Rectal smooth muscle tissue (tissue), 1 donor: Measurements from ENCODE around the gene VIL1.

ENCODE experiments used
- H3K27ac ChIP-seq: one replicate; pipeline ENCODE4 v1.7.0; 2013; ENCODE audit warnings: low read depth, low read length, inconsistent platforms
- H3K27me3 ChIP-seq: one replicate; pipeline ENCODE4 v1.7.0; 2013; ENCODE audit warnings: low read length; ENCODE audit not compliant: control insufficient read depth, insufficient read depth
- H3K36me3 ChIP-seq: one replicate; pipeline ENCODE4 v1.7.0; 2013; ENCODE audit warnings: low read length; ENCODE audit not compliant: control insufficient read depth, insufficient read depth
- H3K4me1 ChIP-seq: one replicate; pipeline ENCODE4 v1.7.0; 2013; ENCODE audit warnings: low read length; ENCODE audit not compliant: control insufficient read depth, insufficient read depth
- H3K4me3 ChIP-seq: one replicate; pipeline ENCODE4 v1.7.0; 2013; ENCODE audit warnings: low read length
- H3K9ac ChIP-seq: one replicate; pipeline ENCODE4 v1.7.0; 2013; ENCODE audit warnings: low read length

Gene VIL1

DNA sequence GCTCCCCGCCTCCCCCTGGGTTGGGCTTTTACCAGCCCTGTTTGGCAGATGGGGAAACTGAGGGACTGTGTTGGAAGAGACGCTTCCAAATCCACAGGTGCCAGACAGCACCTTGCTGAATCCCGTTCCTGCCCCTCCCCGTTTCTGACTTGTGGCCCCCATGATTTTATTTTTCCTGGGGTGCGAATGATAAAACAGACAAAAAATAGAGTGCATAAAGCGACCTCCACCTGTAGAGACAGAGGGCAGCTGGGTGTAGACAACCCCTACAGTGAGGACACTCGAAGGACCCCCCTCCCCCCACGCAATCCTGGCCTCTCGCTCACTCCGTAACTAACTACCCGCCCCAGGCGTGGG, 21.5 kb upstream of the VIL1 start:
- H3K27me3 ChIP-seq, result no peaks in the 10 kb centered on the region
- peaks cover 19% of the 10 kb centered on the region for H3K4me1 ChIP-seq
- peak overlapping the region; percentile 100 for H3K27ac ChIP-seq
- H3K36me3 ChIP-seq, result peaks cover 7% of the 10 kb centered on the region
- peak overlapping the region; percentile 81 for H3K4me3 ChIP-seq
- H3K9ac ChIP-seq, result peak overlapping the region; percentile 73

DNA sequence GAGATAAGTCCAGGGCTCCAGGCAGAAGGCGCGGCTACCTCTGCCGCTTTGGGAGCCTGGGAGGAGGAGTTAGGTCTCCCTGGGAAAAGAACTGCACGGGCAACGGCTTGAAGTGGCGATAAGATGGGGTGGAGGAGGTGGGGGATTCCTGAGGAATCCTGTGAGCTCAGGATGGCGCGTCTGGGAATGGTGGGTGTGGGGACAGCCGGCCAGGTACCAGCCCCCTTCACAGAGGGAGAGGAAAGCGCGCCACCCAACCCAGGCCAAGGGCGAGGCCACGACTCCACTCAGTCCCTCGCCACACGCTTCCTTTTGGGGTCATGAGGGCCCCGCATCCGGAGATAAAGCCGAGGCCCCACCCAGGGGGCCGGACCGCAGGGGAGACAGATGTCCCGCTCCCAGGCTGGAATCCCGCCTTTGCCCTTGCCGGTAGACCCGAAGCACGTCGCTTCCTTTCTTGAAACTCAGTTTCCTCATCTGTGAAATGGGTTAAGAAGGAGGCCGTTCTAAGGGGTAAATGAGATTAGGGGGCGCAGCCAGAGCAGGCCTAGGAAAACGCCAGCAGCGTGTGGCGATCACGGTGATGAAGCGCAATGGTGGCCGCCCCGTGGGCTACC, 21.0 kb upstream of the VIL1 start:
- peak overlapping the region; percentile 81 for H3K4me3 ChIP-seq
- H3K9ac ChIP-seq, result peak overlapping the region; percentile 73
- H3K27me3 ChIP-seq, result no peaks in the 10 kb centered on the region
- peaks cover 19% of the 10 kb centered on the region for H3K4me1 ChIP-seq
- peaks cover 10% of the 10 kb centered on the region for H3K36me3 ChIP-seq
- peak overlapping the region; percentile 100 for H3K27ac ChIP-seq

DNA sequence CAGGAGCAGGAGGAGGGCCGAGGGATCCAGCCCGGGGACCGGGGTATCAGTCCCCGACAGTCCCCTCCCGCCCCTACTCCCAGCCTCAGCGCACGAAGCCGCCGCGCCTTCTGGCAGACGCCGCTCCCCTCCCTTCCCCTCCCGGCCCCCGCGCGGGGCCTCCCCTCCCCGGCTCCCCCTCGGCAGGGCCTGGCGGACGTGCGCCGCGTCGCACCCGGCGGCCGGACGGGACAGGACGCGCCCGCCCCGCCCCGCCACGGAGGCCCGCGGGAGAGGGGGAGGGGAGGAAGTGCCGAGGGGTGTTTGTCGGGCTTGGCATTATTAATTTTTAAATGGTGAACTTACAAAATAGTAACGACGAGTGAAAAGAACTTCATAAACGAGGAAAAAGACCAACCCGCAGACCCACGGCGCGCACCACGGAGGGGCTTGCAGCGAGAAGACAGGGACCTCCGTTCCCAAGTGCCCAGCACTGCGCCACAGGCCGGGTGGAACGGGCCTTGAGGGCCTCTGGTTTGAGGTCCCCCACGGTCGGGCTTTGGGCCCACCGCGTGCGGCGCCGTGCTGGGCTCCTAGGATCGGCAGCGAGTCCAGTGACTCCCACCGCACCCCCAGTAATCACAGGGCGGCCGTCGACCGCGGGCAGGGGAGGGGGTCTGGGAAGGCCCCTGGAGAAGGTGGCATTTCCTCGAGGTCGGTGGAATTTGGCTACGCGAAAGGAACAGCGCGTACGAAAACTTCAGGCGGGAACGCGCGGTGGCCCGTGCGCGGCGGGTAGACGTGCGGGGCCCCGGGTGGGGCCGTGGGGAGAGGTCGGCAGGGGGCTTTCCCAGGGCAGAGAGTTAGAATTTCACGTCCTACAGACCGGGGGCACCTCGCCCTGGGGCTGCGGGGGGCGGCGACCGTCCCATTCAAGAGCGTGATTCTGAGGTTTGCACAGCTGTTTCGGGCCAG, 20.2 kb upstream of the VIL1 start:
- Histone ChIP-seq H3K4me3 (peak overlapping the region; percentile 95), H3K4me1 (peaks cover 19% of the 10 kb centered on the region), H3K27ac (peak overlapping the region; percentile 100), H3K27me3 (no peaks in the 10 kb centered on the region), H3K36me3 (peaks cover 15% of the 10 kb centered on the region), H3K9ac (peak overlapping the region; percentile 86)

DNA sequence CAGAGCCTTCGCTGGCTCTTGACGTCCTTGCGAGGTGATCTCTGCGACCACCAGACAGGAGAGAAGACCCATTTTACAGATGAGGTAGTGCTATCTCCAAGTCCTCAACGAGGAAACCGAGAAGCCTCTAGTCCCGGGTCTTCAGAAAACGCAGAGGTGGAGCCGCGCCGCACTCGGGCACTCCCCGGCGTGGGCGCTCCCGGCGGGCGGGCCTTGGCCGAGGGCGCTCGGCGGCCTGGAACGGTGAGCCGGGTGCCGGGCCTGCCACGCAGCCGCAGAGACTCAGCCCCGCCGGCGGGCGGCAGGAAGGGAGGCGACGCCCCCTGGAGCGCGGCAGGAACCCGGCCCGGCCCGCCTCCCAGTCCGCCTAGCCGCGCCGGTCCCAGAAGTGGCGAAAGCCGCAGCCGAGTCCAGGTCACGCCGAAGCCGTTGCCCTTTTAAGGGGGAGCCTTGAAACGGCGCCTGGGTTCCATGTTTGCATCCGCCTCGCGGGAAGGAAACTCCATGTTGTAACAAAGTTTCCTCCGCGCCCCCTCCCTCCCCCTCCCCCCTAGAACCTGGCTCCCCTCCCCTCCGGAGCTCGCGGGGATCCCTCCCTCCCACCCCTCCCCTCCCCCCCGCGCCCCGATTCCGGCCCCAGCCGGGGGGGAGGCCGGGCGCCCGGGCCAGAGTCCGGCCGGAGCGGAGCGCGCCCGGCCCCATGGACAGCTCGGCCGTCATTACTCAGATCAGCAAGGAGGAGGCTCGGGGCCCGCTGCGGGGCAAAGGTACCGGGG, 19.3 kb upstream of the VIL1 start, which contains the start of gene CTDSP1:
Gene CTDSP1 (plus strand): TSS at position 478 of the 776 bp plus-strand sequence. CDS start 223 bp downstream, at position 701.
- Histone ChIP-seq H3K4me3 (peak within 1 kb of the TSS; percentile 95), H3K27ac (peak within 1 kb of the TSS; percentile 100), H3K27me3 (no peaks in the 10 kb centered on the region), H3K36me3 (peaks cover 22% of the 10 kb centered on the region), H3K4me1 (peaks cover 19% of the 10 kb centered on the region), H3K9ac (peak within 1 kb of the TSS; percentile 86)

DNA sequence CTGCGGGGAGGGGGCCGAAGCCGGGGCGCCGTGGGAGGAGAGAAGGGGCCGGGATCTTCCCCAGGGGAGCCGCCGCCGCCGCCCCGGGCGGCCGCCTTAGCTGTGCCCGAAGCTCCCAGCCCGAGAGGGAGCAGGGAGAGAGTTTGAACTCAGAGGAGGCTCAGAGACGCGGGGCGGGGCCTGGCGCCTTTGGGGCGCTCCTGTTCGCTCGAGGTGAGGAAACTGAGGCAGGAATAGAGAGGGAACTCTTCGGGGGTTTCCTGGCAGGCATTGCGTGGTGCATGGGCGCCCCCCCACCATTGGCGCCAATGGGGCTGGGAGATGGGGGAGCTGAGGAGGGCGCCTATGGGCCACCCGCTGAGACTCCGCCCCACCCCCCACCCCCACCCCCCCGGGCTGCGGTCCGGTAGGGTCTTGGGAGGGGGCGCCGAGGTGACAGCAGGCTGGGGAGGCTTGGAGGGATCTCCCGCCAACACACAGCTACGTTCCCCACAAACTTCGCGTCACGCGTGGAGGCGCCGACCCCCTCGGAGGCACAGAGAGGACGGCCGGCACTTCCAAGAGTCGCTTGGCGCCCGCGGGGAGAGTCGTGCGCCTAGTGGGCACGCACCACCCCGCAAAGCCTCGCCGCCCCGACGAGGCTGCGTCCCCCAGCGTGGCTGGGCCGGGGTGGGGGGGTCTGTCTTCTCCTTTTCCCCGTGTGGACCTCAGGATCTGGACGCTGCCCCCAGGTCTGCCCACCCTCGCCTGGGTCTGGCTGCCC, 18.6 kb upstream of the VIL1 start:
- Histone ChIP-seq H3K9ac (peak overlapping the region; percentile 73), H3K4me1 (peaks cover 19% of the 10 kb centered on the region), H3K4me3 (peak overlapping the region; percentile 86), H3K27me3 (no peaks in the 10 kb centered on the region), H3K27ac (peak overlapping the region; percentile 100), H3K36me3 (peaks cover 22% of the 10 kb centered on the region)

DNA sequence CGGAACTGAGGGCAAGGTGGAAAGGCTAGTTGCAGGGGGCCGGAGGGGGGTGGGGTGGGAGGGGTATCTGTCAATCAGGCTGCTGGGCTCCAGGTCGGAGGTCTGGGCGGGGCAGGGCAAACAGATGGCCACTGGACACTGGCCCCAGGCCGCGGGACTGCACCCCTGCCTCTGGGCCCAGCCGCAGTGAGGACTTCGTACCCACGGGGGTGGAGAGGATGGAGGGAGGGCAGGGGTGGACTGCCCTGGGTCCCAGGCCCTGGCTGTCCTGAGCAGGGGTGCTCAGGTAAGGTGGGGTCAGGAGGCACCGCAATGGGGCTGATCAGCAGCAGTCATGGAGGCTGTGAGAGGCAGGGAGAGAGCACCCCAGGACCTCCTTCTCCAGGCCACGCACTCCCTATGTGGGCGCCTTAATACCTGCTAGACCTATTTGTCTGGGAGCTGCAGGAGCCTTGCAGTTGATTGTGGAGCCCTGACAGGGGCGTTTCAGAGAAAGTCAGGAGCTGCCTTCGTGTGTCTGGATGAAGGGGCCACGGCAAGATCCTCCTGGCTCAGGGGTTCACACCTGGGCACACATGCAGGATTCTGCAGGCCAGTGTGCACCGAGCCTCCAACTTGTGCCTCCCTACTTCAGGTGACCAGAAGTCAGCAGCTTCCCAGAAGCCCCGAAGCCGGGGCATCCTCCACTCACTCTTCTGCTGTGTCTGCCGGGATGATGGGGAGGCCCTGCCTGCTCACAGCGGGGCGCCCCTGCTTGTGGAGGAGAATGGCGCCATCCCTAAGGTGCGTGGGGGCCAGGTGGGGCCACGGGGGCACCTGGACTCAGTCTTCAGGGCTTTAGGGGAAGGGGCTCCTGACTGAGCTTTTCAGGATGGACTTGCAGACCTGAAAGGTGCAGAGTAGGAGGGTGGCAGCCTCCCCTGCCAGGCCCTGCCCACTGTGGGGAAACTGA, 17.7 kb upstream of the VIL1 start:
- H3K27me3 ChIP-seq, result no peaks in the 10 kb centered on the region
- peak overlapping the region; percentile 86 for H3K4me3 ChIP-seq
- peaks cover 22% of the 10 kb centered on the region for H3K36me3 ChIP-seq
- H3K9ac ChIP-seq, result peak overlapping the region; percentile 51
- H3K27ac ChIP-seq, result peak overlapping the region; percentile 100
- H3K4me1 ChIP-seq, result peaks cover 24% of the 10 kb centered on the region

DNA sequence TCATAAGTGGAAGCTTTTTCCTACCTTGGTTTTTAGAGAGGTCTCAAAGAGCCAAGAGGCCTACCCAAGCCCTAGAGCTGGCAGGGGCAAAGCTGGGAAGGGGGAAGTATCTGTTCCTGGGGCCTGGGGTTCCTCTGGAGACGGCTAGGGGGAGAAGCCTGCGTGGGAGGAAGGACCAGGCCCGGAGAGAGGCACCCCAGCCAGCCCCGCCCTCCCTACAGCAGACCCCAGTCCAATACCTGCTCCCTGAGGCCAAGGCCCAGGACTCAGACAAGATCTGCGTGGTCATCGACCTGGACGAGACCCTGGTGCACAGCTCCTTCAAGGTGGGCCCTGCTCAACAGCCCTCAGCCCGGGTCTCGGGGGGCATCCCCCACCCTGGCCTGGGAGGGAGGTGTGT, 17.0 kb upstream of the VIL1 start:
- H3K36me3 ChIP-seq, result peaks cover 22% of the 10 kb centered on the region
- no peak overlapping the region for H3K9ac ChIP-seq

DNA sequence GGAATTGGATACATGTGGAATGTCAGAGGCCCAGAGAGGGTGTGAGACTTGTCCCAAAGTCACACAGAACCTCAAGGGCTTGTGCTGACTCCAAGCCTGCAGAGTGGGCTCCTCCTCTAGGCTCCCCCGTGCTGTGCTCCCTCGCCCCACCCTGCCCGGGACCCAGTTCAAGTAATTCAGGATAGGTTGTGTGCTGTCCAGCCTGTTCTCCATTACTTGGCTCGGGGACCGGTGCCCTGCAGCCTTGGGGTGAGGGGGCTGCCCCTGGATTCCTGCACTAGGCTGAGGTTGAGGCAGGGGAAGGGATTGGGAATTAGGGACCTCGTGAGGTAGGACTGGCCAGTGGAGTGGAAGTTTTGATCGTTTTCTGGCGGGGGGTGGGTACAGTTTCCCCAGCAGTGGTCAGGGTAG, 16.4 kb upstream of the VIL1 start:
- Histone ChIP-seq H3K36me3 (peaks cover 22% of the 10 kb centered on the region), H3K4me3 (no peak overlapping the region), H3K4me1 (peaks cover 24% of the 10 kb centered on the region), H3K9ac (no peak overlapping the region), H3K27me3 (no peaks in the 10 kb centered on the region), H3K27ac (no peak overlapping the region)

More for the DNA sequence above, 17.0 kb upstream of the VIL1 start:
- Histone ChIP-seq H3K4me3 (peak overlapping the region; percentile 86), H3K4me1 (peaks cover 24% of the 10 kb centered on the region), H3K27me3 (no peaks in the 10 kb centered on the region), H3K27ac (peak overlapping the region; percentile 100)

DNA sequence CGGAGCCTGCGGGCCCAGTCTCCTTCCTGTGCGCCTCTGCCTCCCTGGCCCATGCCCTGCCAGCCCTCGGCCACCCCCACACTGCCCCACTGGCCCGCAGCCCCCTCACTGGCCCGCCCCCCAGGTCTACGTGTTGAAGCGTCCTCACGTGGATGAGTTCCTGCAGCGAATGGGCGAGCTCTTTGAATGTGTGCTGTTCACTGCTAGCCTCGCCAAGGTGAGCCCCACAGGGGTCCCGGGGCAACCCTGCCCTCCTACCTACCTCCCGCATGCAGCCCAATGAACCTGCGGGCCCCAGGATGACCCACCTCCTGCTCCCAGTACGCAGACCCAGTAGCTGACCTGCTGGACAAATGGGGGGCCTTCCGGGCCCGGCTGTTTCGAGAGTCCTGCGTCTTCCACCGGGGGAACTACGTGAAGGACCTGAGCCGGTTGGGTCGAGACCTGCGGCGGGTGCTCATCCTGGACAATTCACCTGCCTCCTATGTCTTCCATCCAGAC, 16.0 kb upstream of the VIL1 start:
- Histone ChIP-seq H3K36me3 (peaks cover 22% of the 10 kb centered on the region), H3K4me1 (peaks cover 25% of the 10 kb centered on the region), H3K27ac (no peak overlapping the region), H3K4me3 (no peak overlapping the region), H3K9ac (no peak overlapping the region), H3K27me3 (no peaks in the 10 kb centered on the region)

DNA sequence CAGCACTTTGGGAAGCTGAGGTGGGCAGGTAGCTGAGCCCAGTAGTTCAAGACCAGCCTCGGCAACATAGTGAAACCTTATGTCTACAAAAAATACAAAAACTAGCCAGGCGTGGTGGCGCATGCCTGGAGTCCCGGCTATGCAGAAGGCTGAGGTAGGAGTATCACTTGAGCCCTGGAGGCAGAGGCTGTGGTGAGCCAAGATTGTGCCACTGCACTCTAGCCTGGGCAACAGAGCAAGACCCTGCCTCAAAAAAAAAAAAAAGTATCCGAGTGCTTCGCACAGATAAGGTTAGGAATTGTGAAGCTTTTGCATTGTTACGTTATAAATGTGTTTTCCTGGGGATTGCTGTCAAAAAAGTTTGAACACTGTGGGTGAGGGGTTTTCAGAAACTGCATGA, 15.1 kb upstream of the VIL1 start:
- H3K27me3 ChIP-seq, result no peaks in the 10 kb centered on the region
- peaks cover 25% of the 10 kb centered on the region for H3K4me1 ChIP-seq
- no peak overlapping the region for H3K27ac ChIP-seq
- H3K36me3 ChIP-seq, result peaks cover 22% of the 10 kb centered on the region
- H3K9ac ChIP-seq, result no peak overlapping the region
- H3K4me3 ChIP-seq, result no peak overlapping the region
